Astrocyte (in vitro differentiated cells and primary cell): ENCODE data around the gene INHBB.

Experiments used
- EZH2 ChIP-seq: IDR thresholded peaks from 2 replicates; pipeline ENCODE4 v1.6.1; 2012; ENCODE audit warnings: mild to moderate bottlenecking, low read length, inconsistent platforms; ENCODE audit not compliant: insufficient read depth
- TF ChIP-seq, protein P1 (sequence below): IDR thresholded peaks from 2 replicates; pipeline ENCODE4 v1.5.1; 2011; ENCODE audit warnings: low read depth, mild to moderate bottlenecking, inconsistent platforms, low read length, moderate library complexity; ENCODE audit not compliant: insufficient read depth

DNA sequence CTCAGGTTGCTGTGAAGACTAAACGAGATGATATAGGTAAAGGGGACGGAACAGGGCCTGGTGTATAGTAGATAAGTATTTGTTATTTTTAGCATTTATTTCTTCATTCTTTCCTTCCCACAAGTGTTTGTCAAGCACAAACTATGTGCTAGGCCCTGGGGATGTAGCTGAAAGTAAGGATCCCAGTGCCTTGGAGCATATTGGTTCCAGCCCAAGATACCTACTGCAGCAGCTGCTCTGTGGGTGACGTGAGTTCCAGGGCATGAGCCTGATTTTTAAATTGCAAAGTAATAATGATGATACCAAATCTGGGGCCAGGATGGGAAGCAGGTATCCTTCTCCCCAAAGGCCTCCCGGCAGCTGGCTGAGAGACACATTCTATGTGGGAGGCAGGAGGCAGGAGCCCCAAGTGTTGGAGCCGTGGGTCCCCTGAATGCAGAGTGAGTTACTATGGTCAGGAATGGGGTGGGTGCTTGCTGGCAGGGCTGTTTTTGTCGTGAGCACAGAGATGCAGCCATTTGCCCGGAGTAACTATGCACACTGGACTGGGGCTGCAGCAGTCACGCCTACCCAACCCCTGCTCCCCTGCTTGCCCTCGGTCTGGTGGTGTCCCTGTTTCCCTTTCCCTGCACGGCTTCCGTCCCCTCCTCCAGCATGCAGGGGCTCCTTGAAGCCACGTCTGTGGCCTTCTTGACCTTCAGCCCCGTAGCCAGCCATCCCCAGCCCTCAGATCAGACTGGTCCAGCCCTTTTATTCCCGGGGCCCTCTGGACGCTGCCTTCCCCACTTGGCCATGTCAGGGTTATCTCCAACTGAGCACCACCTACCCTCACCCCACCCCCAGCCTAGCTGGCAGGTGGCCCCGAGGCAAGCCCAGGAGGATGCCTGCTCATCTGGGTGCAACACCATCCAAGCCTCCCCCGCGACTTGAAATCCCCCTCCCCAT, 52.4 kb downstream of the INHBB start:
- TF ChIP-seq, protein P1, sequence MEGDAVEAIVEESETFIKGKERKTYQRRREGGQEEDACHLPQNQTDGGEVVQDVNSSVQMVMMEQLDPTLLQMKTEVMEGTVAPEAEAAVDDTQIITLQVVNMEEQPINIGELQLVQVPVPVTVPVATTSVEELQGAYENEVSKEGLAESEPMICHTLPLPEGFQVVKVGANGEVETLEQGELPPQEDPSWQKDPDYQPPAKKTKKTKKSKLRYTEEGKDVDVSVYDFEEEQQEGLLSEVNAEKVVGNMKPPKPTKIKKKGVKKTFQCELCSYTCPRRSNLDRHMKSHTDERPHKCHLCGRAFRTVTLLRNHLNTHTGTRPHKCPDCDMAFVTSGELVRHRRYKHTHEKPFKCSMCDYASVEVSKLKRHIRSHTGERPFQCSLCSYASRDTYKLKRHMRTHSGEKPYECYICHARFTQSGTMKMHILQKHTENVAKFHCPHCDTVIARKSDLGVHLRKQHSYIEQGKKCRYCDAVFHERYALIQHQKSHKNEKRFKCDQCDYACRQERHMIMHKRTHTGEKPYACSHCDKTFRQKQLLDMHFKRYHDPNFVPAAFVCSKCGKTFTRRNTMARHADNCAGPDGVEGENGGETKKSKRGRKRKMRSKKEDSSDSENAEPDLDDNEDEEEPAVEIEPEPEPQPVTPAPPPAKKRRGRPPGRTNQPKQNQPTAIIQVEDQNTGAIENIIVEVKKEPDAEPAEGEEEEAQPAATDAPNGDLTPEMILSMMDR: no peak
- no peak for TF ChIP-seq EZH2
